Endothelial cell of umbilical vein (primary cell): Measurements from ENCODE around the gene HNRNPA2B1. TPM values are rescaled to one million over a fixed set of nuclear protein-coding genes. Genes with fewer than 3 reads are reported as not detected.
A peak's percentile ranks its signal among the peaks of the same experiment; 100 is the strongest.

ENCODE experiments used
- Bru-seq: library from RNA; stranded (reverse); fragments of 400-500 nt; gene quantifications from one replicate; lab custom pipeline; 2021; lab: Mats Ljungman, UMichigan
- BruChase-seq, 2 experiments: library from RNA; stranded (reverse); fragments of 400-500 nt; gene quantifications; one replicate each; lab custom pipeline; 2021; lab: Mats Ljungman, UMichigan
- BruUV-seq: library from RNA; stranded (reverse); fragments of 400-500 nt; replicated peaks from 2 replicates; lab custom pipeline; 2021; lab: Mats Ljungman, UMichigan
- CTCF ChIA-PET: fragments of 300-600, 350-600 bp; sonication (Branson Sonifier 250); formaldehyde crosslinking; loops from one replicate; lab custom pipeline; 2021; ENCODE audit warnings: antibody characterized with exemption, inconsistent platforms; lab: Charles Lee
- POLR2A ChIA-PET: fragments of 300-600, 350-600 bp; sonication (Branson Sonifier 250); formaldehyde crosslinking; loops from one replicate; lab custom pipeline; 2021; ENCODE audit warnings: antibody characterized with exemption, inconsistent platforms; lab: Charles Lee
- DNase-seq: peaks from one replicate; pipeline ENCODE4 v3.0.0-alpha.2; 2011; ENCODE audit warnings: low read depth, low spot score
- FAIRE-seq: peaks from 2 replicates; lab custom pipeline; 2011; peaks lifted over from hg19 to GRCh38; lab: Jason Lieb, UNC
- H2AFZ ChIP-seq: 2 replicates; pipeline ENCODE4 v1.6.0; 2012; ENCODE audit warnings: low read depth, low read length, control low read depth, inconsistent platforms
- H3K27ac ChIP-seq: 2 replicates; pipeline ENCODE4 v1.5.1; 2011; ENCODE audit warnings: low read depth, mild to moderate bottlenecking, control low read depth, low read length, moderate library complexity; ENCODE audit not compliant: insufficient read depth
- H3K27me3 ChIP-seq, 2 experiments: 2 replicates each; pipeline versions ENCODE4 v1.6.0 to v1.6.1; 2011; ENCODE audit warnings: low read length in 2 of 2, mixed read lengths in 1 of 2; ENCODE audit not compliant: control insufficient read depth in 2 of 2, insufficient read depth in 2 of 2
- H3K36me3 ChIP-seq, 2 experiments: 2 replicates in 1 of 2; 3 replicates in 1 of 2; pipeline ENCODE4 v1.5.1; 2011; ENCODE audit warnings: low read length in 2 of 2, mild to moderate bottlenecking in 1 of 2, moderate library complexity in 1 of 2; ENCODE audit not compliant: control insufficient read depth in 2 of 2, insufficient read depth in 2 of 2; ENCODE audit errors: extremely low read depth in 1 of 2
- H3K4me1 ChIP-seq: 3 replicates; pipeline ENCODE4 v1.5.1; 2011; ENCODE audit warnings: mild to moderate bottlenecking, low read length; ENCODE audit not compliant: control insufficient read depth, insufficient read depth; ENCODE audit errors: extremely low read depth
- H3K4me2 ChIP-seq: 2 replicates; pipeline ENCODE4 v1.6.1; 2011; ENCODE audit warnings: low read length, control low read depth, mixed read lengths; ENCODE audit not compliant: insufficient read depth
- H3K4me3 ChIP-seq, 3 experiments: fragments of 200-600 bp in 1 of 3; sonication (generic), shearing (Covaris generic) in 1 of 3; replicated peaks in 1 of 3; 2 replicates each; pipeline ENCODE4 v1.5.1; 2011 to 2016; ENCODE audit warnings: control low read depth in 3 of 3, low read length in 3 of 3, mild to moderate bottlenecking in 2 of 3, inconsistent platforms in 1 of 3, low read depth in 1 of 3, moderate library complexity in 1 of 3; ENCODE audit not compliant: insufficient read depth in 1 of 3
- H3K79me2 ChIP-seq: 2 replicates; pipeline ENCODE4 v1.6.0; 2012; ENCODE audit warnings: low read length, inconsistent platforms; ENCODE audit not compliant: control insufficient read depth, insufficient read depth
- H3K9ac ChIP-seq: replicated peaks from 2 replicates; pipeline ENCODE3; 2011; ENCODE audit warnings: low read length, control low read depth; ENCODE audit not compliant: insufficient read depth; ENCODE audit errors: extremely low read depth
- H3K9me1 ChIP-seq: replicated peaks from 3 replicates; pipeline ENCODE4 v1.6.0; 2011; ENCODE audit warnings: mild to moderate bottlenecking, low read length; ENCODE audit not compliant: control insufficient read depth, insufficient read depth; ENCODE audit errors: extremely low read depth
- H3K9me3 ChIP-seq: replicated peaks from 2 replicates; pipeline ENCODE4 v1.5.1; 2012; ENCODE audit warnings: low read length, inconsistent platforms; ENCODE audit not compliant: control insufficient read depth, insufficient read depth
- H4K20me1 ChIP-seq: replicated peaks from 2 replicates; pipeline ENCODE3; 2011; ENCODE audit warnings: mild to moderate bottlenecking, low read length; ENCODE audit not compliant: control insufficient read depth, insufficient read depth; ENCODE audit errors: extremely low read depth
- EZH2 ChIP-seq: IDR thresholded peaks from 2 replicates; pipeline ENCODE4 v1.6.1; 2012; ENCODE audit warnings: borderline replicate concordance, low read depth, mild to moderate bottlenecking, moderate library complexity, low read length, inconsistent platforms; ENCODE audit not compliant: severe bottlenecking
- FOS ChIP-seq: IDR thresholded peaks from 2 replicates; pipeline ENCODE4 v1.6.1; 2011; ENCODE audit warnings: mild to moderate bottlenecking, low read length, moderate library complexity, borderline replicate concordance; ENCODE audit not compliant: insufficient read depth
- GATA2 ChIP-seq: IDR thresholded peaks from 2 replicates; pipeline ENCODE4 v1.7.0; 2011; ENCODE audit warnings: low read depth, mild to moderate bottlenecking, moderate library complexity, mixed read lengths, low read length; ENCODE audit not compliant: insufficient read length, insufficient read depth
- JUN ChIP-seq: IDR thresholded peaks from 2 replicates; pipeline ENCODE4 v1.6.1; 2011; ENCODE audit warnings: borderline replicate concordance, low read depth; ENCODE audit not compliant: insufficient read length, insufficient read depth
- MYC ChIP-seq: IDR thresholded peaks from one replicate; pipeline ENCODE4 v1.6.1; 2011; ENCODE audit warnings: mild to moderate bottlenecking, low read depth, low read length
- POLR2A ChIP-seq: IDR thresholded peaks from 2 replicates; pipeline ENCODE4 v1.6.1; 2012; ENCODE audit warnings: low read depth, mild to moderate bottlenecking, control low read depth, low read length
- POLR2AphosphoS5 ChIP-seq: IDR thresholded peaks from 2 replicates; pipeline ENCODE4 v1.6.1; 2012; ENCODE audit warnings: low read depth, mild to moderate bottlenecking, control low read depth, low read length, moderate library complexity; ENCODE audit not compliant: insufficient read depth
- dilution Hi-C: fragments of 300-500 bp; cut with MboI; formaldehyde crosslinking; loops from one replicate; pipeline ENCODE4 v1.15.0; 2019; ENCODE audit warnings: low sequenced_read_pairs; ENCODE audit not compliant: extremely low pct_ligation_motif_present
- intact Hi-C: fragments of 100-400 bp; cut with micrococcal nuclease; formaldehyde crosslinking; loops from one replicate; pipeline ENCODE4 v1.10.0; 2022
- long read RNA-seq: library from polyadenylated mRNA; stranded (forward); transcript quantifications from one replicate; pipeline ENCODE4 v2.0.0, GENCODE V29; 2021
- polyA minus RNA-seq, 3 experiments: library from RNA; depleted of rRNA, polyadenylated mRNA; stranded (reverse); fragments of >200 nt; gene quantifications; 1 replicate in 1 of 3; 2 replicates in 2 of 3; pipeline ENCODE4 v1.2.3, GENCODE V29; 2011
- polyA plus RNA-seq, 4 experiments: library from polyadenylated mRNA; depleted of rRNA in 3 of 4; stranded (reverse) in 3 of 4; unstranded in 1 of 4; fragments of >200 nt; gene quantifications; 2 replicates each; pipeline versions ENCODE4 v1.2.1 to v1.2.3, GENCODE V29; 2011 to 2012; ENCODE audit warnings: missing spikeins in 1 of 4
- total RNA-seq: library from RNA; stranded (reverse); gene quantifications from 2 replicates; pipeline ENCODE4 v1.2.3, GENCODE V29; 2021
- TF ChIP-seq, protein P1 (sequence below): IDR thresholded peaks from 2 replicates; pipeline ENCODE4 v1.6.1; 2011; ENCODE audit not compliant: insufficient read depth, insufficient read length
- TF ChIP-seq, protein P2 (sequence below), 2 donors: IDR thresholded peaks; 1 replicate in 1 of 2; 2 replicates in 1 of 2; pipeline ENCODE4 v1.5.1; 2011; ENCODE audit warnings: low read length in 2 of 2, mild to moderate bottlenecking in 2 of 2, moderate library complexity in 2 of 2, control low read depth in 1 of 2, inconsistent platforms in 1 of 2, low read depth in 1 of 2; ENCODE audit not compliant: insufficient read depth in 1 of 2; ENCODE audit errors: extremely low read depth in 1 of 2

The HNRNPA2B1 gene
- total RNA-seq: 703 and 717 TPM in 2 replicates
- polyA plus RNA-seq: 104 and 198 TPM in 2 replicates
- 420 and 499 TPM in 2 replicates for polyA plus RNA-seq (2011; cell fraction: cytosol; rRNA removed)
- 496 and 792 TPM in 2 replicates for polyA plus RNA-seq (2011; cell fraction: nucleus; rRNA removed)
- polyA plus RNA-seq (2012): 674 and 1,097 TPM in 2 replicates
- 165 and 169 TPM in 2 replicates for polyA minus RNA-seq
- polyA minus RNA-seq (2011; cell fraction: cytosol; rRNA and poly(A)+ RNA removed): 207 TPM
- polyA minus RNA-seq (2011; cell fraction: nucleus; rRNA and poly(A)+ RNA removed): 209 and 233 TPM in 2 replicates
- percentile 100 among the genes with signal in this experiment for Bru-seq, nascent RNA
- BruChase-seq, experiment 1, labeled RNA remaining after a 6-hour chase: percentile 100 among the genes with signal in this experiment
- BruChase-seq, experiment 2, labeled RNA remaining after a 2-hour chase: percentile 100 among the genes with signal in this experiment
- long read RNA-seq, full-length matches to known transcripts: 835 of 2,817 reads
- long read RNA-seq, partial matches to known transcripts: 1,703 of 2,817 reads
- long read RNA-seq, other reads (novel, unspliced or antisense): 279 of 2,817 reads

DNA sequence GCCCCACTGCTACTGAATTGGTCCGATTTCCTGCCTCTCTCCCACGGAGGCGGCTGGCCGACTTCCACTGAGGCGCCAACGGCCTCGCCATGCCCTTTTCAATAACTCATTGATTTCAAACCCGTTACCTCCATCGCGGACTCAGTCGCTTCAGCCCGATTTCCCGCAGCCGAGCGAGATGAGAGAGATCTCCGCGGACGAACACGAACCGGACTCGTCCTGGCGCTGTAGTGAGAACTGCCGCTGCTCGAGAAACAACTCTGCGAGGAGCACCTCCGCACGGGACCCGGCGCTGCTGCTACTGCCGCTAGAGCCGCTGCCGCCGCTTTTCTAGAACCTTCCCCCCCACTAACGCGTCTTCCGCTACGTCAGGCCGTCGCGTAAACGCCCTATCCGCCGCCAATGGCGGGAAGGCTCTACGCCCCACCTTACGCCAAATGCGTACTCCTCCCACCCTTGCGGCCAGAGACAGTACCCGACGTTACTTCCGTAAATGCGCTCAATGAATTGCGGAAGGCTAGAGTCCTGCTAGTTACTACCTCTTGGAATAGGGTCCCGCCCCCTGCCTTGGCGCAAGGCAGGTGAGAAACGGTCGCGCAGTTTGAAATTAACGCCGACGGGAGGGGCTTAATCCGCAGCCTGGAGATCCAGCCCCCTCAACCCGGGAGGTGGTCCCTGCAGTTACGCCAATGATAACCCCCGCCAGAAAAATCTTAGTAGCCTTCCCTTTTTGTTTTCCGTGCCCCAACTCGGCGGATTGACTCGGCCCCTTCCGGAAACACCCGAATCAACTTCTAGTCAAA lies at the start of gene HNRNPA2B1:
Gene HNRNPA2B1, minus strand, starts transcription at position 303 of the 803 bp plus-strand sequence. Its CDS starts 169 bp downstream, at position 134.
- POLR2A ChIA-PET: interaction anchor here (0.7 to 1.4 kb wide), 15 partner anchors 10 to 976 kb away, joined by 3 to 10 read pairs (median 4); partner anchors contain the start of genes HOXA7 and NFE2L3

More for the DNA sequence above, at the start of gene HNRNPA2B1:
- Histone ChIP-seq H3K27me3 (no peaks in the 10 kb centered on the region), H3K79me2 (peaks cover 89% of the 10 kb centered on the region), H4K20me1 (peaks cover 39% of the 10 kb centered on the region), H3K27ac (peak within 1 kb of the TSS; percentile 97), H3K4me3 (peak within 1 kb of the TSS; percentile 98 to 100 (median 98)), H3K4me2 (peak within 1 kb of the TSS; percentile 35), H3K4me1 (peaks cover 40% of the 10 kb centered on the region), H3K9ac (peak within 1 kb of the TSS; percentile 100), H3K9me1 (no peaks in the 10 kb centered on the region), H2AFZ (peak within 1 kb of the TSS; percentile 10), H3K9me3 (no peaks in the 10 kb centered on the region), H3K36me3 (peaks cover 4 to 19% of the 10 kb centered on the region in 2 experiments)
- FAIRE-seq (peak; percentile 87), DNase-seq (peak; percentile 99)
- BruUV-seq: no TSS peak
- CTCF ChIA-PET: interaction anchor here (0.6 to 4.4 kb wide), 12 partner anchors 12 to 308 kb away, joined by 3 to 98 read pairs (median 5); partner anchors contain the start of gene NFE2L3
- TF ChIP-seq POLR2AphosphoS5 (peak; percentile 100), GATA2 (no peak), JUN (no peak), FOS (no peak), POLR2A (peak; percentile 100), MYC (no peak), EZH2 (no peak)
- TF ChIP-seq, protein P1, sequence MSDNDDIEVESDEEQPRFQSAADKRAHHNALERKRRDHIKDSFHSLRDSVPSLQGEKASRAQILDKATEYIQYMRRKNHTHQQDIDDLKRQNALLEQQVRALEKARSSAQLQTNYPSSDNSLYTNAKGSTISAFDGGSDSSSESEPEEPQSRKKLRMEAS: no peak
- TF ChIP-seq, protein P2, sequence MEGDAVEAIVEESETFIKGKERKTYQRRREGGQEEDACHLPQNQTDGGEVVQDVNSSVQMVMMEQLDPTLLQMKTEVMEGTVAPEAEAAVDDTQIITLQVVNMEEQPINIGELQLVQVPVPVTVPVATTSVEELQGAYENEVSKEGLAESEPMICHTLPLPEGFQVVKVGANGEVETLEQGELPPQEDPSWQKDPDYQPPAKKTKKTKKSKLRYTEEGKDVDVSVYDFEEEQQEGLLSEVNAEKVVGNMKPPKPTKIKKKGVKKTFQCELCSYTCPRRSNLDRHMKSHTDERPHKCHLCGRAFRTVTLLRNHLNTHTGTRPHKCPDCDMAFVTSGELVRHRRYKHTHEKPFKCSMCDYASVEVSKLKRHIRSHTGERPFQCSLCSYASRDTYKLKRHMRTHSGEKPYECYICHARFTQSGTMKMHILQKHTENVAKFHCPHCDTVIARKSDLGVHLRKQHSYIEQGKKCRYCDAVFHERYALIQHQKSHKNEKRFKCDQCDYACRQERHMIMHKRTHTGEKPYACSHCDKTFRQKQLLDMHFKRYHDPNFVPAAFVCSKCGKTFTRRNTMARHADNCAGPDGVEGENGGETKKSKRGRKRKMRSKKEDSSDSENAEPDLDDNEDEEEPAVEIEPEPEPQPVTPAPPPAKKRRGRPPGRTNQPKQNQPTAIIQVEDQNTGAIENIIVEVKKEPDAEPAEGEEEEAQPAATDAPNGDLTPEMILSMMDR (IDR thresholded peaks at IDR 0.05; ENCODE audit: extremely low read depth in 1 of 2, insufficient read depth in 1 of 2, low read depth in 1 of 2, low read length in 2 of 2): no peak
- intact Hi-C loops (loop anchor here (1.0 to 10.0 kb wide), 8 partner anchors 46 to 1407 kb away; partner anchors contain the start of gene SKAP2), dilution Hi-C loops (no loop called here)
